Mesothelial cell of epicardium (in vitro differentiated cells): ENCODE data around the gene RAD51B. TPM values are rescaled to one million over a fixed set of nuclear protein-coding genes. Genes with fewer than 3 reads are reported as not detected.

Source experiments
- DNase-seq, 2 experiments: peaks; one replicate each; pipeline ENCODE4 v3.0.0; 2021; ENCODE audit warnings: low spot score in 2 of 2; ENCODE audit not compliant: unreplicated experiment in 2 of 2
- H3K27ac Mint-ChIP-seq: 2 replicates; pipeline ENCODE4 v1.8.0; 2021; ENCODE audit warnings: mixed read lengths
- H3K27me3 Mint-ChIP-seq: 2 replicates; pipeline ENCODE4 v1.8.0; 2021; ENCODE audit warnings: low read depth, mixed read lengths
- H3K36me3 Mint-ChIP-seq: 2 replicates; pipeline ENCODE4 v1.8.0; 2021; ENCODE audit warnings: mixed read lengths
- H3K4me1 Mint-ChIP-seq: 2 replicates; pipeline ENCODE4 v1.8.0; 2021; ENCODE audit warnings: mixed read lengths
- H3K4me3 Mint-ChIP-seq: 2 replicates; pipeline ENCODE4 v1.8.0; 2021; ENCODE audit warnings: mild to moderate bottlenecking, moderate library complexity, mixed read lengths
- H3K9me3 Mint-ChIP-seq: 2 replicates; pipeline ENCODE4 v1.8.0; 2021; ENCODE audit warnings: mixed read lengths
- total RNA-seq: library from RNA; stranded (reverse); gene quantifications from 3 replicates; pipeline ENCODE4 v1.2.1, GENCODE V29; 2021
- TF ChIP-seq, protein P1 (sequence below): fragments of 200-600 bp; sonication (generic); IDR thresholded peaks from one replicate; pipeline ENCODE4 v1.5.0; 2021; ENCODE audit warnings: antibody characterized with exemption; ENCODE audit not compliant: unreplicated experiment

RAD51B gene
- total RNA-seq, 1 donor from 2014 or later = 34.7 TPM

DNA sequence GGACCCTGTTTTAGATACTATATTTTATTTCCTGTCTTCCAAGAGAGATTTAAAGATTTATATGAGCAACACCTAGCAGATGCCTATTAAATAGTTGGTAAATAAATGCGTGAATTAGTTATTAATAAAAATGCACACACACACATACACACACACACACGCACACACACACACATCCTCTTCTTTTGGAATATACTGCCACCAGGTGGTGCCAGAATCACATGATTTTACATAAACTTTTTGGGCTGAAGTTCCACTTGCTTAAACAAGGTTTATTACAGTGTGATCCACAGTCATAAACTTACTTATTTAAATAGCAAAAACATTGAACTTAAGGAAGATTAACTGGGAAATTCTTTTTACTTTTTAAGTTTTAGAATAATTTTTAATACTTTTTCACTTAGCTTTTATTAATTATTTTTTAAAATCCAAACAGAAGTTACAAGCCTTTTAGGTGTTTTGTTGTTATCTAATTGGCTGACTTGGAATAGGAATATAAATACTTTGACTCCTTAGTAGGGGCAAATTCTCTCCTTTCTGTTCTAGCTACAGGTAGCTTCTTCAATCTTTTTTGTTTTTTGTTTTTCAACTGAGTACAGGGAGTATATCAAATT lies 17.5 kb downstream of the RAD51B start:
- Mint-ChIP-seq H3K9me3 (peaks cover 4% of the 10 kb centered on the region), H3K27ac (peak overlapping the region; percentile 66), H3K36me3 (peaks cover 16% of the 10 kb centered on the region), H3K27me3 (no peaks in the 10 kb centered on the region), H3K4me1 (peaks cover 2% of the 10 kb centered on the region), H3K4me3 (no peak overlapping the region)
- DNase-seq = peak in 1 of 2 experiments; percentile 49
- TF ChIP-seq, protein P1, sequence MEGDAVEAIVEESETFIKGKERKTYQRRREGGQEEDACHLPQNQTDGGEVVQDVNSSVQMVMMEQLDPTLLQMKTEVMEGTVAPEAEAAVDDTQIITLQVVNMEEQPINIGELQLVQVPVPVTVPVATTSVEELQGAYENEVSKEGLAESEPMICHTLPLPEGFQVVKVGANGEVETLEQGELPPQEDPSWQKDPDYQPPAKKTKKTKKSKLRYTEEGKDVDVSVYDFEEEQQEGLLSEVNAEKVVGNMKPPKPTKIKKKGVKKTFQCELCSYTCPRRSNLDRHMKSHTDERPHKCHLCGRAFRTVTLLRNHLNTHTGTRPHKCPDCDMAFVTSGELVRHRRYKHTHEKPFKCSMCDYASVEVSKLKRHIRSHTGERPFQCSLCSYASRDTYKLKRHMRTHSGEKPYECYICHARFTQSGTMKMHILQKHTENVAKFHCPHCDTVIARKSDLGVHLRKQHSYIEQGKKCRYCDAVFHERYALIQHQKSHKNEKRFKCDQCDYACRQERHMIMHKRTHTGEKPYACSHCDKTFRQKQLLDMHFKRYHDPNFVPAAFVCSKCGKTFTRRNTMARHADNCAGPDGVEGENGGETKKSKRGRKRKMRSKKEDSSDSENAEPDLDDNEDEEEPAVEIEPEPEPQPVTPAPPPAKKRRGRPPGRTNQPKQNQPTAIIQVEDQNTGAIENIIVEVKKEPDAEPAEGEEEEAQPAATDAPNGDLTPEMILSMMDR = peak; percentile 61

DNA sequence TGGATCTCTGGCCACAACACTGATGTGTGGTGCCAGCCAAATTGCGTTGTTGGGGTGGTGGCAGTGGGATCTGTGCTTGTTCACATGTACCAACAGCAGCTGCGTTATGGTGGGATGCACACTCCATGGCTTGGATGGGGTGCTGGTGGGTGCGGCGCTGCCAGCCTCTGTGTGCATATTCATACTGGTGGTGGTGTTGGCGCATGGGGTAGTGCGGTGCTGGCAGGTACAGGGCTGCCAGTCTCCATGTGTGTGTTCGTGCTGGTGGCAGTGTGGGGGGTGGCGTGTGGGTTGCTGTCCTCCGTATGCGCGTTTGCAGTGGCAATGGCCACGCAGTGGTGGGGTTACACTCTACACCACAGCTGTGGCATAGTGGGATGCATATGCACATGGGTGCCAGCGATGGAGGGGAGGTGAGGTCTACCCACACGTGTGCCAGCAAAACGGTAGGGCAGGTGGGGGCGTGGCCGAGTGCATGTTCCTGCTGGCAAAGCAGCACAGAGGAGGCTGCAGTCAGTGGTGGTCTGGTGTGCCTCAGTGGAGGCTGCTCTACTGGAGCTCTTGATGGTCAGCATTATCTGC lies 26.5 kb downstream of the RAD51B start:
- peaks cover 37% of the 10 kb centered on the region for H3K9me3 Mint-ChIP-seq
- H3K4me1 Mint-ChIP-seq = no peaks in the 10 kb centered on the region
- no peaks in the 10 kb centered on the region for H3K27me3 Mint-ChIP-seq
- peaks cover 39% of the 10 kb centered on the region for H3K36me3 Mint-ChIP-seq
- H3K4me3 Mint-ChIP-seq = no peak overlapping the region
- no peak overlapping the region for H3K27ac Mint-ChIP-seq
- no peak for DNase-seq
- TF ChIP-seq, protein P1 = no peak

DNA sequence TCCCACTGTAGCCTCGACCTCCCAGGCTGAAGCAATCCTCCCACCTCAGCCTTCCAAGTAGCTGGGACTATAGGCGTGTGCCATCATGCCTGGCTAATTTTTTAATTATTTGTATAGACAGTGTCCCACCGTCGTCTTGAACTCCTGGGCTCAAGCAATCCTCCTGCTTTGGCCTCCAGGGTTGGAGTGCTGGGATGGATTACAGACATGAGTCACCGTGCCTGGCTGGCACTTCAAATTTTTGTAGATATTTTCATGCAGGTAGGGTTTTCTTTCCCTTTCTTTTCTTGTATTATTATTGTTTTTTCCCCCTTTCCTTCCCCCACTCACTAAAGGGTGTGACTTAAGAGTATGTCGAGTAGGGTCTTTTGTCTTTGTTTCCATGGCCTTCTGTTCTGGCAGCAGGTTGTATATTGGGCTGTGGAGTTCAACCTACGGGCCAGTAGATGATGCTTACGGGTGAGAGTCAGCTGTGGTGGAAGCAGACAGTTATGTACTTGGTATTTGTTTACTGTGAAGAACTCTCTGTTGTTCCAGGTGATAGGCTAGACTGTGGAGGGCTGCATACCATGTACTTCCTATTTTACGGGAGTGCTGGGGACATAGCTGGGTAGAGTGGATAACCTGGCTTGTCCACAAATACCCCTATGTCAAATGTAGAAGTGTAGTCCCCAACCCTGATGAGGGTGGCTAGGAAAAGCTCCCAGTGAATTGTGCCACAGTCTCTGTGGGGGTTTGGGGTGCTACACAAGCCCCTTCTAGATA lies 30.7 kb downstream of the RAD51B start:
- Mint-ChIP-seq H3K27ac (no peak overlapping the region), H3K36me3 (peaks cover 32% of the 10 kb centered on the region), H3K4me1 (peaks cover 5% of the 10 kb centered on the region), H3K27me3 (no peaks in the 10 kb centered on the region), H3K9me3 (peaks cover 32% of the 10 kb centered on the region), H3K4me3 (no peak overlapping the region)
- TF ChIP-seq, protein P1 = no peak
- DNase-seq = no peak

DNA sequence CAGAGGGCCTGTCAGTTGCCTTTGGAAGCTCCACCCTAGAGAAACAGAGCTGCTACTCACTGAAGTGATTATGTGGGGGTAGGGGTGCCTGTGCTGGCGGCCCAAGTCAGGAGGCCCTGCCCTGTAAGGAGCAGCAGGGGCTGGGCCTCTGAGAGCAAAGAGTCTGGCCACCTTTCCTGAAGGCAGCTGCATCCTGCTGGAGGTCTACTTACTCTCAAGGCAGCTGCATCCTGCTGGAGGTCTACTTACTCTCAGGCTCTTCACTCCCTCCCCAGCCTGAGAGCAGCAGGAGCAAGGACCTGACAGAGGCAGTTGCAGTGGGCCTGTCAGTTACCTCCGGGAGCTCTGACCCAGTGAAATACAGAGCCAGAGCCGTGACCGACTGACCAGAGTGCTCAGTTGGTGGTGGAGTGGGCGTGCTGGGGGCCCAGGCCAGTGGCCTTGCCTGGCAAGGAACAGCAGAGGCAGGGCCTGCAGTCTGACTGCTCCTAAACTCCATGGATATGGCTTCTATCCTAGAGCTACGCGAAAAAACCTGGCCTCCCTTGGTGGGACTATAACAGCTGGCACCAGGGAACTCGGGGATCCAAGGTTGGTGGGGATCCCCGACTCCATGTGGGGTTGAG lies 32.3 kb downstream of the RAD51B start:
- Mint-ChIP-seq H3K27ac (no peak overlapping the region), H3K4me1 (peaks cover 7% of the 10 kb centered on the region), H3K36me3 (peaks cover 24% of the 10 kb centered on the region), H3K4me3 (no peak overlapping the region), H3K27me3 (no peaks in the 10 kb centered on the region), H3K9me3 (peaks cover 27% of the 10 kb centered on the region)
- TF ChIP-seq, protein P1 = no peak
- DNase-seq = no peak

DNA sequence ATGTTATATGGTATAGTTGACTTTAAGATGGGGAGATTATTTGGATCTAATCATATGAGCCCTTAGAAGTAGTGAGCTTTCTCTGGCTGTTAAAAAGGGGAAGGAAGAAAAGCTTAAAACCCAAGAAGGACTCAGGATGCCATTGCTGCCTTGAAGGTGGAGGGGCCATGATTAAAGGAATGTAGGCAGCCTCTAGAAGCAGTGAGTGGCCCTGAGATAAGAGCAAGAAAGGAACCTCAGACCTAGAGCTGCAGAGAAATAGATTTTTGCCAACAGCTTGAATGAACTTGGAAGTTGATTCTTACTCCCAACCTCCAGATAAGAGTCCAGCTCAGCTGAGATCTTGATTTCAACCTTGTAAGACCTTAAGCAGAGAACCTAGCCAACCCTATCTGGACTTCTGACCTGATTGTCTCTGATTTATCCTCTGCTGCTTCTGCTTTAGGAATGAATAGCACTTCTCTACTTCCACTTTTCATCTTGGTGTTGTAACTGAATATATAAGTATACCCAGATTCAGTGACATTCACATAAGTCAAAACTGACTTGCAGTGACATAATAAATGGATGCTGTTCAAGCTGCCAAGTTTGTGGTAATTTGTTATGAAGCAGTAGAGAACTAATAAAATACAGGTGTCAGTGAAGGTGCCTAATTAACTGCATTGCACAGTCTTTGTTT lies 33.5 kb downstream of the RAD51B start:
- Mint-ChIP-seq H3K27ac (peak overlapping the region; percentile 26), H3K4me3 (no peak overlapping the region), H3K4me1 (peaks cover 7% of the 10 kb centered on the region), H3K27me3 (no peaks in the 10 kb centered on the region), H3K9me3 (peaks cover 17% of the 10 kb centered on the region), H3K36me3 (peaks cover 14% of the 10 kb centered on the region)
- DNase-seq = no peak
- TF ChIP-seq, protein P1 = no peak
